Esophagus squamous epithelium (tissue), 4 donors: ENCODE data around the gene DLGAP1.

ENCODE experiments used
- CTCF ChIP-seq, 6 experiments: fragments of 450-650 bp in 4 of 6; fragments of 200-600 bp in 2 of 6; sonication (generic) in 2 of 6; IDR thresholded peaks; one replicate each; pipeline ENCODE4 v1.5.1; 2016 to 2019; ENCODE audit warnings: antibody characterized with exemption in 6 of 6, mild to moderate bottlenecking in 4 of 6, moderate library complexity in 4 of 6
- POLR2A ChIP-seq, 4 donors: fragments of 450-650 bp; IDR thresholded peaks; one replicate each; pipeline ENCODE4 v1.6.1; 2017; ENCODE audit warnings: antibody characterized with exemption in 4 of 4, mild to moderate bottlenecking in 4 of 4, moderate library complexity in 3 of 4

DNA sequence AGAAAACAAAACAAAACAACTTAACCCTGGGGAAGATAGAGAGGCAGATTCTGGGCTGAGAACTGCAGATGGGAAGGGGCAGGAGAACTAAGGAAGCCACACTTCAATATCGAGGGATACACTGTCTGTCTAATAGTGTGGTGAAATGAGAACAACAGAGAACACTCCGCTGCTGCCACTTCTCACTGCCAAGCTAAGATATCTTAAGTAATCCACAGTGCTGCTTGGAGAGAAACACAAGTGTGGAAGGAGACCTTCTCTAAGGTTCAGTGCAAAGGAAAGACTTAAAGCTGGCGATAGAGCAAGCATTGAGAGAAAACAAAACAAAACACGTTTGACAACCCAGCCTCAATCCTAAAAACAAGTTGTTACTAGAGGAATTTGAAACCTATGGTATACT, 37.4 kb downstream of the DLGAP1 start:
- no peak for TF ChIP-seq CTCF (IDR thresholded peaks at IDR 0.05)
- no peak for TF ChIP-seq POLR2A (IDR thresholded peaks at IDR 0.05)
